D341Med (cell line): ENCODE results near the gene ZSWIM4.
"Not testable (repeated sequence)": the region's sequence is repeated elsewhere in the genome, so short reads cannot be mapped to it uniquely, and the experiment has no call there.

Source experiments
- DNase-seq: peaks from one replicate; pipeline ENCODE4 v3.0.0; 2012; ENCODE audit warnings: low spot score

Gene ZSWIM4

GRCh38 chr19:13778398-13778797, 16.8 kb upstream of the ZSWIM4 start:
- DNase-seq, result no peak

- DNase-seq, result no peak
These were observed 16.4 kb upstream of the ZSWIM4 start for GRCh38 chr19:13778847-13779246.

GRCh38 chr19:13779794-13780193, 15.4 kb upstream of the ZSWIM4 start:
- not testable (repeated sequence) for DNase-seq

GRCh38 chr19:13781547-13781946, 13.7 kb upstream of the ZSWIM4 start:
- DNase-seq, result peak; percentile 67

- DNase-seq, result no peak
These were observed 12.7 kb upstream of the ZSWIM4 start for GRCh38 chr19:13782537-13782936.

- DNase-seq, result no peak
These were observed 11.4 kb upstream of the ZSWIM4 start for GRCh38 chr19:13783565-13784500.

- DNase-seq, result peak; percentile 88
These were observed 10.4 kb upstream of the ZSWIM4 start for GRCh38 chr19:13784731-13785452.

GRCh38 chr19:13788991-13789390, 6.3 kb upstream of the ZSWIM4 start:
- DNase-seq, result no peak

GRCh38 chr19:13790354-13790753, 4.9 kb upstream of the ZSWIM4 start:
- no peak for DNase-seq

GRCh38 chr19:13793317-13793716, 1.9 kb upstream of the ZSWIM4 start:
- not testable (repeated sequence) for DNase-seq

- DNase-seq, result no peak
These were observed 866 bp upstream of the ZSWIM4 start for GRCh38 chr19:13794398-13794756.

- DNase-seq, result no peak
These were observed 505 bp downstream of the ZSWIM4 start for GRCh38 chr19:13795595-13796300.

- no peak for DNase-seq
These were observed 1.2 kb downstream of the ZSWIM4 start for GRCh38 chr19:13796301-13797057.

GRCh38 chr19:13797058-13797440, 1.8 kb downstream of the ZSWIM4 start:
- no peak for DNase-seq

- no peak for DNase-seq
These were observed 2.6 kb downstream of the ZSWIM4 start for GRCh38 chr19:13797870-13798269.

- DNase-seq, result no peak
These were observed 4.4 kb downstream of the ZSWIM4 start for GRCh38 chr19:13799669-13800068.

- DNase-seq, result no peak
These were observed 7.8 kb downstream of the ZSWIM4 start for GRCh38 chr19:13803038-13803437.

GRCh38 chr19:13804830-13805683, 9.8 kb downstream of the ZSWIM4 start:
- peak; percentile 63 for DNase-seq

GRCh38 chr19:13806728-13807127, 11.5 kb downstream of the ZSWIM4 start:
- no peak for DNase-seq

- DNase-seq, result no peak
These were observed 12.3 kb downstream of the ZSWIM4 start for GRCh38 chr19:13807421-13808021.

- DNase-seq, result no peak
These were observed 13.6 kb downstream of the ZSWIM4 start for GRCh38 chr19:13808856-13809255.
